ENCODE results near the gene AHDC1. TPM values are rescaled to one million over a fixed set of nuclear protein-coding genes. Genes with fewer than 3 reads are reported as not detected.
A peak's percentile ranks its signal among the peaks of the same experiment; 100 is the strongest.

AHDC1 gene
- total and polyA plus RNA-seq, 10 of the 15 experiments (the other 5 are each of a cell fraction or from before 2014, with no cell fraction given): 0.21 to 13.0 (median 1.4) TPM

DNA sequence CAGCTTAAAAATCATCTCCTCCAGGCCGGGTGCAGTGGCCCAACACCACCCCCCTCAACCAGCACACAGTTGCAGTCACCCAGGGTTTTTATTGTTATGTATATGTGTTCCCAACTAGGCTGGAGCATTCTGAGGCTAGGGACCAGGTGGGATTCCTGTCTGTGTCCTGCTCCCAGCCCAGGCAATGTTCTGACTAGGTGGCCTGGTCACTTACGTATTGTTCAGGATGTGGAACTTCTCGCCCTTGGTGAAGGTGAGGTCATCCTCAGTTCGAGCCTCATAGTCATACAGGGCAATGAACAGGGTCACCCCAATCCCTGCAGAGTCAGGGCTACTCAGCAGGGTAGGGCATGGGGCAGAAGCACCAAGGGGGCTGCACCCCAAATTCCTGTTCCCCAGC lies 18.9 kb upstream of the AHDC1 start:
- Histone ChIP-seq H3K9me3 (replicated peaks; ENCODE audit: control insufficient read depth, insufficient read depth, low read length) (no peaks in the 10 kb centered on the region), H3K9ac (ENCODE audit: control insufficient read depth, insufficient read depth, low read length) (peak overlapping the region; percentile 14; the same call in 1 of the 2 replicates), H3K27me3 (replicated peaks in 1 of 2; ENCODE audit: control insufficient read depth in 2 of 2, insufficient read depth in 2 of 2, low read length in 1 of 2) (no peaks in the 10 kb centered on the region), H3K4me1 (ENCODE audit: control insufficient read depth, insufficient read depth, low read length) (peaks cover 59% of the 10 kb centered on the region), H3K27ac (ENCODE audit: control insufficient read depth, insufficient read depth) (peak overlapping the region; percentile 5; the same call in 1 of the 2 replicates), H3K4me3 (peak overlapping the region; percentile 93), H3K4me2 (ENCODE audit: control insufficient read depth, insufficient read depth) (peak overlapping the region; percentile 47), H4K20me1 (ENCODE audit: control insufficient read depth, insufficient read depth) (no peaks in the 10 kb centered on the region), H2AFZ (ENCODE audit: control insufficient read depth, low read depth, low read length) (no peak overlapping the region), H3K79me2 (ENCODE audit: control insufficient read depth, insufficient read depth, low read length) (peaks cover 45% of the 10 kb centered on the region), H3K36me3 (ENCODE audit: control insufficient read depth in 2 of 2, insufficient read depth in 2 of 2, low read length in 1 of 2) (peaks cover 3 to 8% of the 10 kb centered on the region in 2 experiments; a peak in 3 of 4 replicates)
- ATAC-seq (peak; percentile 39), FAIRE-seq (no peak), DNase-seq (ENCODE audit: low read depth, low spot score) (no peak)
- in situ Hi-C loops (cut with MboI) (no loop called here), intact Hi-C loops (cut with micrococcal nuclease; ENCODE audit: unreplicated experiment) (no loop called here)
- ChIA-PET CTCF (interaction anchor here (0.7 to 17.2 kb wide), 5 partner anchors 10 to 47 kb away, joined by 3 to 208 read pairs (median 8); partner anchors contain the start of gene AHDC1), SMC1A (ENCODE audit: uncharacterized antibody, unreplicated experiment) (interaction anchor here (1.0 to 10.4 kb wide), 5 partner anchors 8 to 67 kb away, joined by 3 to 114 read pairs (median 71); no protein-coding TSS in a partner anchor), RAD21 (ENCODE audit: unreplicated experiment) (interaction anchor here (0.6 to 17.1 kb wide), 5 partner anchors 9 to 478 kb away, joined by 3 to 211 read pairs (median 33); partner anchors contain the start of gene AHDC1), POLR2A (interaction anchor here (0.5 to 14.3 kb wide), 8 partner anchors 8 to 243 kb away, joined by 3 to 141 read pairs (median 8); no protein-coding TSS in a partner anchor)
- TF ChIP-seq GATAD2B (conservative IDR thresholded peaks at IDR 0.05; ENCODE audit: low read depth) (peak; percentile 28; the same call in 1 of the 2 replicates), JUNB (IDR thresholded peaks at IDR 0.05) (peak; percentile 34), FOXM1 (IDR thresholded peaks at IDR 0.05; ENCODE audit: low read depth, low read length) (no peak), POLR2AphosphoS2 (IDR thresholded peaks at IDR 0.05; ENCODE audit: low read depth, low read length) (no peak), GABPA (IDR thresholded peaks at IDR 0.05; ENCODE audit: low read depth) (no peak), NR2F1 (conservative IDR thresholded peaks at IDR 0.05) (no peak), IKZF1 (conservative IDR thresholded peaks at IDR 0.05) (peak; percentile 60), POLR2A (IDR thresholded peaks at IDR 0.05; ENCODE audit: low read depth, low read length) (peak; percentile 6; the same call in 1 of the 2 replicates), ZBED1 (IDR thresholded peaks at IDR 0.05; ENCODE audit: borderline replicate concordance) (peak; percentile 66; the same call in 1 of the 2 replicates), IKZF2 (IDR thresholded peaks at IDR 0.05) (peak in 1 of 2 experiments; percentile 17; a peak in 2 of 4 replicates), ATF7 (IDR thresholded peaks at IDR 0.05; ENCODE audit: low read depth) (peak; percentile 83), CREM (IDR thresholded peaks at IDR 0.05; ENCODE audit: low read depth) (peak; percentile 17; the same call in 1 of the 2 replicates), DPF2 (IDR thresholded peaks at IDR 0.05) (peak; percentile 61; the same call in 1 of the 2 replicates)
- TF ChIP-seq, protein P1, sequence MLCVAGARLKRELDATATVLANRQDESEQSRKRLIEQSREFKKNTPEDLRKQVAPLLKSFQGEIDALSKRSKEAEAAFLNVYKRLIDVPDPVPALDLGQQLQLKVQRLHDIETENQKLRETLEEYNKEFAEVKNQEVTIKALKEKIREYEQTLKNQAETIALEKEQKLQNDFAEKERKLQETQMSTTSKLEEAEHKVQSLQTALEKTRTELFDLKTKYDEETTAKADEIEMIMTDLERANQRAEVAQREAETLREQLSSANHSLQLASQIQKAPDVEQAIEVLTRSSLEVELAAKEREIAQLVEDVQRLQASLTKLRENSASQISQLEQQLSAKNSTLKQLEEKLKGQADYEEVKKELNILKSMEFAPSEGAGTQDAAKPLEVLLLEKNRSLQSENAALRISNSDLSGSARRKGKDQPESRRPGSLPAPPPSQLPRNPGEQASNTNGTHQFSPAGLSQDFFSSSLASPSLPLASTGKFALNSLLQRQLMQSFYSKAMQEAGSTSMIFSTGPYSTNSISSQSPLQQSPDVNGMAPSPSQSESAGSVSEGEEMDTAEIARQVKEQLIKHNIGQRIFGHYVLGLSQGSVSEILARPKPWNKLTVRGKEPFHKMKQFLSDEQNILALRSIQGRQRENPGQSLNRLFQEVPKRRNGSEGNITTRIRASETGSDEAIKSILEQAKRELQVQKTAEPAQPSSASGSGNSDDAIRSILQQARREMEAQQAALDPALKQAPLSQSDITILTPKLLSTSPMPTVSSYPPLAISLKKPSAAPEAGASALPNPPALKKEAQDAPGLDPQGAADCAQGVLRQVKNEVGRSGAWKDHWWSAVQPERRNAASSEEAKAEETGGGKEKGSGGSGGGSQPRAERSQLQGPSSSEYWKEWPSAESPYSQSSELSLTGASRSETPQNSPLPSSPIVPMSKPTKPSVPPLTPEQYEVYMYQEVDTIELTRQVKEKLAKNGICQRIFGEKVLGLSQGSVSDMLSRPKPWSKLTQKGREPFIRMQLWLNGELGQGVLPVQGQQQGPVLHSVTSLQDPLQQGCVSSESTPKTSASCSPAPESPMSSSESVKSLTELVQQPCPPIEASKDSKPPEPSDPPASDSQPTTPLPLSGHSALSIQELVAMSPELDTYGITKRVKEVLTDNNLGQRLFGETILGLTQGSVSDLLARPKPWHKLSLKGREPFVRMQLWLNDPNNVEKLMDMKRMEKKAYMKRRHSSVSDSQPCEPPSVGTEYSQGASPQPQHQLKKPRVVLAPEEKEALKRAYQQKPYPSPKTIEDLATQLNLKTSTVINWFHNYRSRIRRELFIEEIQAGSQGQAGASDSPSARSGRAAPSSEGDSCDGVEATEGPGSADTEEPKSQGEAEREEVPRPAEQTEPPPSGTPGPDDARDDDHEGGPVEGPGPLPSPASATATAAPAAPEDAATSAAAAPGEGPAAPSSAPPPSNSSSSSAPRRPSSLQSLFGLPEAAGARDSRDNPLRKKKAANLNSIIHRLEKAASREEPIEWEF (IDR thresholded peaks at IDR 0.05; ENCODE audit: insufficient replicate concordance, low read depth, low read length): no peak
- no TSS peak for BruUV-seq (replicated peaks)
- WGBS (ENCODE audit: insufficient coverage, insufficient replicate concordance, low lambda C conversion rate, missing lambda C conversion rate): 26% methylated on average over 4 of the region's 4 CpGs
